ENCODE data around the gene ANKRD13B. TPM values are rescaled to one million over a fixed set of nuclear protein-coding genes. Genes with fewer than 3 reads are reported as not detected.

ANKRD13B gene
- total and polyA plus RNA-seq, 8 donors = 1.0 to 5.8 (median 3.5) TPM

DNA sequence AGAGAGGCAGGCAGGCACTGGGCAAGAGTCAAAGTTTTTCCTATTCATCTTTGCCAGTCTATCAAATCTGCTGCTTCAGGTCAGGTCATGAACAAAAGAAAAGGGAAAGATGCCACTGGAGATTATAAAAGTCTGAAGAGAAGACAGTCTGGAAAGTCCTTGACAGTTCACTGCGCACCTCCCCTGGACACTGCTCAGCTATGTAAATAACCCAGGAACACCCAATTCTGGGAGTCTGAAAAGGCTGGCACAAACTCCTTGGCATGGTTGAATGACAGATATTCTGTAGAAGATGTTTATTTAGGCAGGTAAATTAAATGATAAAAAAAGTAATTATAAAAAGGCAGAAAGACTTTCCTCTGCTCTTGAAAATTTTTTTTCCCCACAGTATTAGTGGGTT lies 35.0 kb downstream of the ANKRD13B start:
- no peak for ATAC-seq
- Histone ChIP-seq H3K9me3 (no peaks in the 10 kb centered on the region), H3K27ac (no peak overlapping the region), H3K4me1 (peaks cover 0 to 2% (median 0%) of the 10 kb centered on the region in 3 donors), H3K36me3 (peaks cover 0 to 17% (median 0%) of the 10 kb centered on the region in 3 donors), H3K4me3 (no peak overlapping the region), H3K27me3 (no peaks in the 10 kb centered on the region)
- FAIRE-seq = no peak
- TF ChIP-seq CTCF (IDR thresholded peaks at IDR 0.05) = no peak
- intact Hi-C loops (cut with DNase I) = no loop called here
- WGBS, 2 donors = 45 to 70% methylated on average over 1 of the region's 1 CpG
- no peak for DNase-seq

DNA sequence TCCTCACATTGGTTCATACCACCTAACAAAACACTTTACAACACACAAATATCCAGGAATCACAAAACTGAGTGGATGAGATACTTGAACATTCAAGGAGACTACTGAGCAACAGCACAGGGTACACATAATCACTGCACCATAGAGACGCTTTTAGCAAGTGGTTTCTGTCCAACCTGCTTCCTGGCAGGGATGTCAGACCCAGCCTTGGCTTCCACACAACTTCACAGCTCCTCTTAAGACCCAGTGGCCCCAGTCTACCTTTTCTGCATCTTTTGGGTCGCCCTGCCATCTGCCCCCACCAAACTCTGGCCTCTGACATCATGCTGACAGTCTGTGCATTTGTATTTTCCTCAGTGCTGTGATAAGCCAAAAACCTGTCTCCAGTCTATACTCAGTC lies 35.7 kb downstream of the ANKRD13B start:
- 82 to 86% methylated on average over 2 of the region's 2 CpGs for WGBS, 2 donors
- no peak for FAIRE-seq
- Histone ChIP-seq H3K4me3 (no peak overlapping the region), H3K27ac (no peak overlapping the region), H3K4me1 (no peaks in the 10 kb centered on the region), H3K9me3 (no peaks in the 10 kb centered on the region), H3K36me3 (peaks cover 0 to 17% (median 0%) of the 10 kb centered on the region in 3 donors), H3K27me3 (no peaks in the 10 kb centered on the region)
- no peak for ATAC-seq
- no peak for TF ChIP-seq CTCF (IDR thresholded peaks at IDR 0.05)
- no peak for DNase-seq
- intact Hi-C loops (cut with DNase I) = no loop called here

- FAIRE-seq (no peak), DNase-seq (no peak), ATAC-seq (no peak)
- TF ChIP-seq CTCF (IDR thresholded peaks at IDR 0.05) = no peak
- Histone ChIP-seq H3K9me3 (no peaks in the 10 kb centered on the region), H3K36me3 (peaks cover 0 to 17% (median 0%) of the 10 kb centered on the region in 3 donors), H3K27me3 (no peaks in the 10 kb centered on the region), H3K27ac (no peak overlapping the region), H3K4me3 (no peak overlapping the region), H3K4me1 (no peaks in the 10 kb centered on the region)
- intact Hi-C loops (cut with DNase I) = no loop called here
- WGBS, 2 donors = 63 to 64% methylated on average over 2 of the region's 2 CpGs
Measured at GRCh38 chr17:29629839-29630238, 36.9 kb downstream of the ANKRD13B start.

DNA sequence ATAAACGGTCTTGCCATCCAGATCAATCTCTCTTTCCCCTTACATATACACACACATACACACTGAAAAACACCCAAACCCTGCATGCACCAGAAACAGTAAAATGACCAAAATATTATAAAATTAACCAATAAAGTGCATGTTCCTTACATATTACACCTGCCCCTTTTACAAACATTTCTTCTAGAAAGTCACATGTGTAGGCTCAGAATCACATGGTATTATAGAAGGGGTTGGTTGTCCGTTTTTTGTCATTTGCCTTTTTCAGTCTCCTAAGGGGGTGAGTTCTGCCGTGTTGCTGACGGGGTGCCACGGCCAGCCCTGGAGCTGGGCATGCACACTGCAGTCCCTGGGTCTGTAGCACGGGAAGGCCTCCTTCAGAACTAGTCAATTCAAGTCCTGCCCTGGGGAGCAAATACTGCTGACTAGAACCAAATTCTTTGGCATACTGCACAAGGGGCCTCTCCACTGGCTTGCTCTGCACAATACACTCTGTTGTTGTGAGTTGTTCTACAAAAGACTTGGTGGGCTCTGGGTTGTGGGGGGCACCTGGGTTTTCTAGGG lies 37.8 kb downstream of the ANKRD13B start:
- H3K27ac ChIP-seq = no peak overlapping the region
- H3K36me3 ChIP-seq = peaks cover 0 to 17% (median 0%) of the 10 kb centered on the region in 3 donors
- WGBS, 2 donors = 84 to 92% methylated on average over 6 of the region's 6 CpGs
- no peak overlapping the region for H3K4me3 ChIP-seq
- intact Hi-C loops (cut with DNase I) = no loop called here
- no peaks in the 10 kb centered on the region for H3K4me1 ChIP-seq
- ATAC-seq (no peak), DNase-seq (no peak), FAIRE-seq (no peak)
- H3K9me3 ChIP-seq = no peaks in the 10 kb centered on the region
- no peaks in the 10 kb centered on the region for H3K27me3 ChIP-seq
- TF ChIP-seq CTCF (IDR thresholded peaks at IDR 0.05) = no peak

DNA sequence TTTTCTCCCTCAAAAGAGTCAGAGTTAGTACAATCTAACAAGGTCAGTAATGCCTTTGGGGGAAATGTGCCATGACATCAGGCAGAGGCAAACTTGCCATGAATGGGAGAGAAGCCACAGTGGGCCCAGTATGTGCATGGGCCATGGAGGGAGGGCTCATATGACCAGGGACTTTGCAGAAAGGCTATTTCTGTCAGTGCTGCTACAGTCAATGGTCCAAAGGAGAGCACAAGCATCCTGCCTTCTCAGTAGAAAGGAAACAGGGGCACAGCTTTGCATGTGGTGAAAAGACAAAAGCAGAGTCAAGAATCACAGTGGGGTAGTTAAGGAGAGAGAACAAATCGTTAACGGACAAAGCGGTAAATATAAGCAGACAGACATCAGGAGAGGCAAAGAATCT lies 41.0 kb downstream of the ANKRD13B start:
- H3K4me1 ChIP-seq = no peaks in the 10 kb centered on the region
- H3K4me3 ChIP-seq = no peak overlapping the region
- no peaks in the 10 kb centered on the region for H3K27me3 ChIP-seq
- no peak for TF ChIP-seq CTCF (IDR thresholded peaks at IDR 0.05)
- no peak overlapping the region for H3K27ac ChIP-seq
- DNase-seq = no peak
- no peak for ATAC-seq
- no peaks in the 10 kb centered on the region for H3K9me3 ChIP-seq
- H3K36me3 ChIP-seq = peaks cover 0 to 17% (median 0%) of the 10 kb centered on the region in 3 donors
- FAIRE-seq = no peak
- intact Hi-C loops (cut with DNase I) = no loop called here
- WGBS, 2 donors = 92 to 94% methylated on average over 3 of the region's 3 CpGs
